Kasumi-1 (cell line): ENCODE data around the gene PRLR.
"Not testable (repeated sequence)": the region's sequence is repeated elsewhere in the genome, so short reads cannot be mapped to it uniquely, and the experiment has no call there.

Experiments
- DNase-seq, 2 experiments: peaks; one replicate each; lab custom pipeline; 2025; lab: John Stamatoyannopoulos, UW

PRLR gene

DNA sequence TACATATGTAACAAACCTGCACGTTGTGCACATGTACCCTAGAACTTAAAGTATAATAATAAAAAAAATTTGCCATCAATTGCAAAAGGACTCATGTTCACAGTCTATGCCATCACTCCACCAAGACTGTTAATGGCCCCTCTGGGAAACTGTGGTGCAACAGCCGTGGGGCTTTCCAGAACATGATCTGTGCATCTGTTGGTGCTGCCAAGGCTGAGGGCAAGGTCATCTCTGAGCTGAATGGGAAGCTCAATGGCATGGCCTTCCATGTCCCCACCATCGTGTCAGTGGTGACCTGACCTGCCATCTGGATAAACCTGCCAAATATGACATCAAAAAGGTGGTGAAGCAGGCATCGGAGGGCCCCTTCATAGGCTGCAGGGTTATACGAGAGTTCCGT is 149.2 kb downstream of the PRLR start:
- no peak for DNase-seq

DNA sequence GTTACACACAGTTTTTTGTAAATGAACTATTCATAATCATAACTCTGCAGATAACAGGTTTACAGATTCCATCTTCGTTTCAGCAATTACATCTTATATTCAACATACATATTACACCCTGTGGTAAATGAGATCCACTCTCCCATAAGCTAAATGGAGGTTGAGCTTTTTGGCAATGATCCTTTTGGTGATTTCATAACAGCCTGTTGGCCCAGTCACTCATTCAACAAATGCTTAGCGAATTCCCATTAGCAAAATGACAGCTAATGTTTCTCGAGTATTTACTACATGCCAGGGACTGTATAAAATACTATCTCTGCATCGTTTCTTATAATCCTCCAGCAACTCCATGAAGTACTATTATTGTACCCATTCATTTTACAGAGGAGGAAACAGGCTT is 157.1 kb downstream of the PRLR start:
- no peak for DNase-seq

DNA sequence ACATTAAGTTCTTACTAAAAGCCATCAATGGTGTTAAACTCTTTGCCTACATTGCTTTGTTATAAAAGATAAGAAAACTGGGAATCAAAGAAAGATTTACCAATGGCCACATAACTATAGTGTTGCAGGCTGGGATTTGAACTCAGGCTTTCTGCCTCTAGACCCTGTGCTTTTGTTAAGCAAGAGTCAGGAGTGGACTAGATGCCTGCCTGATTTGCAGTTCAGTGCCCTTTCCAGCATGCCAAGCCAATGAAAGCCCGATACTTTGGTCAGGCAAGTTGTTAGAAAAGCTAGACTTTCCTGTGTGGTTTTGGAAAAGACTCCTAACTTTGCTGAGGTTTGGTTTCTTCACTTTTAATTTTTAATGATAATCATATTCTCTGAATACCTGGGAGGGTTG is 161.1 kb downstream of the PRLR start:
- no peak for DNase-seq

DNA sequence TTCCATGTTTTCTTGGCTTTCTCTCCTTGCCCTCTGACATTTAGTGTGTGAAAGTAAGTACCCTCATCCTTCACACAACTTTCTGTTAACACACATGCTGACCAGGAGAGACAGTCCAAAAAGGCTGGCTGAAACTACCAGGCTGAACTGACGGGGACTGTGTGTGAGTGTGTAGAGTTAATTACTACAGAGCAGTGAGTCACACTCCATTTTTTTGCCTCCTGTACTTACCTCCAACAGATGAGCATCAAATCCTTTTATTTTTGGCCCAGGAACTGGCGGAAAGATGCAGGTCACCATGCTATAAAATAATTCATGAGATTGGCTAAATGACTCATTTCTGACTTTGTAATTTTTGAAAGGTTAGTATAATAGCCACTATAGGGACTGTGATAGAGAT is 162.3 kb downstream of the PRLR start:
- no peak for DNase-seq

DNA sequence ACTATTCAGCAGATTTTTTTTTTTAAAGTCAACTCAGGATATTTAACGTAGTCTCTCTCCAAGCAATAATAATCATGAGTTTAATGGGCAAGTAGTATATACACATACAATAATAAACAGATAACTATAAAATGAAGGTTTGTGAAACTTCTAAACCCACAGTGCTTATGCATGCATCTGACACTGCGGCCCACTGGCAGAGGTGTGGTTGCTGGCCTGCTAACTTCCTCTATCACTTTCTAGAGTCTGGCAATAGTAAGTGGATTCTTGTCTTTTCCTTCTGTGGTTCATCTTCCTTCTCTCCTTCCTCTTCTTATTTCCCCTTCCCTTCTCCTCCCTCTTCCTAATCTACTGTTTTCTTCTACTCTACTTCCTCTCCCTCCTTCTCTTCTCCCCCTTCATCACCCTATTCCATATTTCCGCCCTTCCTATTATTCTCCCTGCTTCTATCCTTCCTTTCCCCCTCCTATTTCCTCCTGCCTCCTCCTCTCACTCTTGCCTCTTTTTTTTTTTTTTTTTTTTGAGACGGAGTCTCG is 164.0 kb downstream of the PRLR start:
- peak; percentile 40 to 43 for DNase-seq

DNA sequence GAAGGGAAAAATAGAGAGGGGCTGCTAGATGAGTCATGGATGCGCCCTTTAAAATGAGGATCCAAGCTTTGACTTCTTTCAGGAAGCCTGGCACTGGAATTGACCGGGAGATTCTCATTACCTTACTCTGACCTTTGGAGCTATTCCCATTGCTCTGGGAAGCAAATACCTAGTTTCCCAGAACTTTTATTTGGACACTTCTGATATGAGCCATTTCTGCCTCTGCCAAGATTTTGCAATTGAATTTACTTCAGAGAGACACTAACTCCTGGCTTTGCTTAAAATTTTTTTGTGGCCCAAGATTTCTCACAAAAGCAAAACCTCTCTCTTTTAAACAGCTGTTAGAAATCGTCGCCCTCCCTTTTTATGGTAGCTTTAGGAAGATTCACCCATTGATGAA is 166.9 kb downstream of the PRLR start:
- no peak for DNase-seq

DNA sequence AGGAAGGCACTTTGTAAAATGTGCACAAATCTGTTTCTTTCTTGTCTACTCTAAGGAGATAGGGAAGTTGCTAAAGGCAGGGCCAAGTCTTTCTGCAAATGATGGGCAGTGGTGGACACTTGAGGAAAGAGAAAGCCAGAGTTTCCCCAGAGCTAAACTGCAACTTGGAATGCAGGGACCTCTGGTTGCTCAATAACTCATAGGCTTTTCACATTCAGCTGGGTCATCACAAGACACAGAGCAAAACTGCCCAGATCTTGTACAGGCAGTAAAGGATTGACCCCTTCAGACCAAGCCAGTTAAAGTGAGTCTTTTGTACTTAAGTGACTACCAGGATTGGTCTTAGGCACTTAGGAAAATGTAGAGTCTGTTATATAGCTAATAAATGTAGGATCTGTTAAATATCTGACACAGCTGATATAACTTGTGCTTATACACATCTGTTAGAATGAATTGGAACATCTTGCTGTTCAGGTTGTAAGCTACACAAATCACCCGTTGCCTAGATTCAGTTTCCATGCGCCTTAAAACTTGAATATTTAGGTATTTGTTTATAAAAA is 169.0 kb downstream of the PRLR start:
- DNase-seq, result no peak

DNA sequence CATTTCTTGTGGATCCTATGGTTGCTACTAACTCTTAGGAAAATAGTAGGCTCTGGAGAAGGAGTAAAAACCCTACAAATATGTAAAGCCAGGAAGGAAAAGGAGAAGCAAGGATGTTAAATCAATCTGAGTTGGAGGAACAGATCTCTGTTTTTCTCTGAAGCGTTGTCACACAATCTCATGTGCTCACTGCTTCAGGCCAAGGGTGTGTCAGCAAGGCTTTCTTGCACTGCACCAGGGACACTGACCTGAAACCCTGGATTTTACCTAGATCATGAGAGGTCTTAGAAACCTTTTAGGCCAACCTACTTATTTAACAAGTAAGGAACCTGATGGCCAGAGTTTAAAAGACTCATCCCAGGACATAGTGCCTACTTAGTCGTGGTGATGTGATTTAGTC is 170.1 kb downstream of the PRLR start:
- no peak for DNase-seq

DNA sequence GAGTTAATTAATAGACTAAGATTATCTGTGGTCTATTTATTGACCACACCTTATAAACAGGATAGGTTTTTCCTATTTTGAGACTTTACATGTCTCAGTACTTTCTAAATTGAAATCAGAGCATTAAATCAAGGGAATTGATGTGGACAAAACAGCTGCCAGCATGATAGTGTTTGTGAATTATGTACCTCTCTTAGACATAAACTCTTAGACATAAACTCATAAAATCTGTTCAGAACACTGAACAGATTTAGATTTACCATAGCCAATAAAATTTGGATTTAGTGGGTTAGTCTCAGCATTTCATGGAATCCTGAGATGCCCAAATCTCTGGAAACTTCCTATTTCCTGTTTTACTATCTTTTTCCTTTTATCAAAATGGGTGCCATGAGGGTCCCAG is 171.0 kb downstream of the PRLR start:
- DNase-seq, result no peak

DNA sequence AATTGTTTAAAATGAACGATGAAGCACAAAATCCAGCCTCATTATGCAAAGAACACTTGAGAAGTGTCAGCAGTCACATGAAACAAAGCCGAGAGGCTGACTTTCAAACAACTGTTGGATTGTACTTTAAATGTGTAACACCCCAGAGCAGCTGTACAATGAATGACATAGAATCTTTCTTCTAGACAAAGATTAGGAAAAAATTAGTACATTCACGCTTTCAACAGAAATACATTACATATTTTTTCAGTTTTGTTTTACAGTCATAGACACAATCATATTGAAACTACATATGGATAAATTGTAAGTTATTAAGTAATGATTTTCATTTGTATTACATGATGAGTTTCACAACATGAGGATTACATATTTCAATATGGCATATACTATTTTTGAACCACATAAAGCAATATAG is 171.9 kb downstream of the PRLR start:
- no peak for DNase-seq

DNA sequence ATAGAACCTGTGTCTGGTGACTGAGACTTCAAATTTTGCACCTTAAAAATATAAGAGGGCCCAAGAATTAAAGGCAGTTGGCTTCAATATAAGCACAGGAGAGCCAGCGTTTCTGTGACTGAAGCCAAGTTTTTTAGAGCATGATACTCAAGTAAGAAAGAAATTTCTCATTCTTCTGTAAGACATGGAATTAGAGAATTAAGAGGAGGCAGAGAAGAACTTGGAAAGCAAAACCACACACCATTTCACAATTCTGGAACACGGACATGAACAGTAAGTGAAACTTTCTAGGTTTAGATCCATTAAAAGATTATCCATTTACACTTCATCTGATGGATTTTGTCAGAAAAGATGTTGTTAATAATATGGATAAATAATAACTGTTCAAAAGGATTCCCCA is 173.6 kb downstream of the PRLR start:
- no peak for DNase-seq

DNA sequence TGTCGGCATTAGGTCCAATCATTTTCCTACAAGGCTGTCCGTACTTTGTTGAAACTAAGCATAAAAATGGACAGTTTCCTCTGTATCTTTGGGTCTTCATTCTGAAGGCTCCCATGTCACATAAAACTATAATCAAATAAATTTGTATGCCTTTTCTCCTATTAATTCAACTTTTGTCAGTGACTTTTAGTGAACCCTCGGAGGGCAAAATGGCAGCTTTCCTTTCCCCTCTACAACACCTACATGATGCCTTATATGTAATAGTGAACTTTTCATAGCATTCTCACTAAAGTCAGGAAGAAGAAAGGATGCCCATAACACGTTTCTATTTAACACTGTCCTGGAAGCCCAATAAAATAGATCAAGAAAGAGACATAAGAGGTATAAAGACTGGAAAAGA is 177.4 kb downstream of the PRLR start:
- DNase-seq, result no peak

DNA sequence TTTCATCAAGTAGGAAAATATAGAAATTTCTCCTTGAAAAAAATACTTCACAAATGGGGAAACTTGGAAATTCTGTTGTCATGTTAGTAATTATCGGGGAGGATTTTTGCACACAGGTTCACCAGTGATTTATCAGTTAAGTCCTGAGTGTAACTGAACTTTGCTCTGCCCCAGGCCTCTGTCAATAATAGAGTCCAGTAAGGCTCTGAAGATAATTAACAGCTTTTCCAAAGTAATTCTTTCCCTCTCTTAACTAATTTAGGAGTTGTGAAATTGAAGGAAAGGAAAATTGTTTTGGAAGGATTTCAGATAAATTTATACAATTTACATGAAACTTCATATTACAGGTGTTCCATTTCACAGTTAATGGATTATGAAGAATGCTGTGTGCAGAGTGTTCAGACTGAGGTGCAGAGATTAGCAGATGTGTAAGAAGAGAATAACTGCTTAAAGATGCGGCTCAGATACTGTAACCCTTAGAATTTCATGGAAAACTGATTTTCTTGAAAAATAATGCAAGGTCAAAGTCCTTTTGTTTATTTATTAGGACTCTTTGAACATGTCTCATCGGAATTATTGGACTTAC is 179.7 kb downstream of the PRLR start:
- DNase-seq, result no peak

DNA sequence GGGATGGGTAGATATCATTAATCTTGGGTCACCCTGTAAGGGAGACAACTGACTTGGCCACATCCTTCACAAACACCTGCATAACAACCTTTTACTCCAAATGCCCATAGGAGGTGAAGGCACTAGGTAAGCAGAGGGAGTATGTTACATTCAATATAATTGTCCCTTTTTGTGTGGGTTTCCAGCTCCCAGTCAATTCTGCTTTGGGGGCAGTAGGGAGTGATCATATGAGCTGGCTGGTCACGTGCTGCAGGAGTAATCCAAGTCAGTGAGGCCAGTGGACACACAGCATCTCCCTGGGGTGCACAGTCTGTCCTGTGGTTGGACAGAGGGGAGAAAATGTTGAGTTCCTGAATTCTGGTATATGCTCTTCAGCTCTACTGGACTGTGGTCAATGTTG is 181.4 kb downstream of the PRLR start:
- no peak for DNase-seq

DNA sequence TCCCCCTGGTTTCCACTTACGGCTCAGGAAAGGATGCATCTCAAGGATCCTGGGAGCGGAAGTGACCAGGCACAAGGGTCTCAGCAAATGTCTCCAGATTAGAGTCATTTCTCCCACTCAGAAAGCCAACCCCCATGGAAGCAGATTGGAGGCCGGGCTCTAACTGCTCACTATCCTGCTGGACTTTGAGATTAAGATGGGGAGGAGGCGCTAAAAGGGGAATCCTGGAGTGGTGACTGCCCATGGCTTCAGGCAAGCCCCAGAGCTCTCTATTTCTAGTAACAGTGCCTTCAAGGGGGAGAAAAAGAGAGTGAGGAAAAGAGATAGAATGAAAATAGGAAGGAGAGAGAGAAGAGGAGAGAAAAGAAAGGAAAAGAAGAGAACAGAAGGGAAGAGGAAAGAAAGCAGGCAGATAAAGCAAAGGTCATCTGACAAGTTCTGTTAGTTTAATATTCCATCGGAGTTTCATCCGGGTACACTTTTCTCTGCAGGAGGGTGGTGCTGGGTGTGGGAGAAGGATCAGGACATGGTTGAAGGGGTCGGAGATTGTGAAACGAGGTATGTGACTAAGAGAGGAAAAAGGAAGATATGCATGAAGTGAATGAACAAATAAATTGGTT is 182.4 kb downstream of the PRLR start, which contains the start of gene AGXT2:
TSS of gene AGXT2 (minus strand) at position 165 of the 620 bp plus-strand sequence. CDS start at position 108, 57 bp downstream.
- no peak for DNase-seq

DNA sequence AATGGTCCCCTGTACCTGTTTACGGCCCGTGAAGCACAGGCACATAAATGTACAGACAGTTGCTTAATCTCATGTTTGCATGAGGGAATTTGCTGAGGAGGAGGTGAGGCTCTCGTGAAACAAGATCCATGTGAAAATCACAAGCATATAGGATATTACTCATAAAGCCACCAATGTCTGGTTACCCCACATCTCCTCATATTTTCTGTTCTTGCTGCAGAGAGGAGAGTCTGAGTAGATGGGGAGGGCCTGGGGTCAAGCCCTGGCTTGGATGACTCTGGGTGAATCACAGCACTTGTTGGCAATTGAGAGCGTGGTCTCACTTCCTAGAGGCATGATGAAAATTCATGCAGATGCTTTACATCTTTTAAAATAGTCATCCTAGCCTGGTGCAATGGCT is 183.5 kb downstream of the PRLR start:
- DNase-seq, result no peak

DNA sequence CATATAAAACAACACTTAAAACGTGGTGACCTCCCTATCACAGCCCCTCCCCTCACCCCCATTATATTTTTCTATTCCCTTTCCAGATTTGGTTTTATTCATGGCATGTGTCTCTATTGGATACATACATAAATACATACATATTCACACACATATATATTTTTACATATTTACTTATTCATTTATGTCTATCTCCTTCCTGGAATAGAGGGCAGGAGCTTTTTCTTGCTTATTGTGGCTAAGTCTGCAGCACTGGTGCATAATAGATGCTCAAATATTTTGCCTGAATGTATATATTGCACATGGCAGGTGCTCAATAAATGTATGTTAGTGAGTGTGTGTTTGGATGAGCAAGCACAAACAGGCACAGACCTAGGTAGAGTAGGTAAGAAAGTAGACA is 185.0 kb downstream of the PRLR start:
- no peak for DNase-seq

DNA sequence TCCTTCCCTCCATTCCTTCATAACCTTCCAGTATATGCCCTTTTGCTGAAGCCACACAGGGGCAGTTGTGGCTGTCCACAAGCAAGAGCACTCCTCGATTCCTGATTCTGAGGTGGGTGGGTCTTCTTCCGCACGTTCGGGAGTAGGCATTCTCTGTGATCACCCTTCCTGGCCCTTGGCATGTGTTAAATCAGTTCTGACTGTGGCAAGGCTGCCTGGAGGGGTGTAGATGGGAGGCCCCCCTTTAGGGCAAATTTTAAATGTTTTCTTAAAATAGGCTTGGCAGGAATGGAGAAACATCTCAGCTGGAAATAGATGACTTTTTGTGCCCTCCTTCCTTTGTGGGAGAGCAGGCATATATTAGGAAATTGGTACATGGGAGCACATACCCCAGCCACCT is 185.6 kb downstream of the PRLR start:
- DNase-seq, result no peak

DNA sequence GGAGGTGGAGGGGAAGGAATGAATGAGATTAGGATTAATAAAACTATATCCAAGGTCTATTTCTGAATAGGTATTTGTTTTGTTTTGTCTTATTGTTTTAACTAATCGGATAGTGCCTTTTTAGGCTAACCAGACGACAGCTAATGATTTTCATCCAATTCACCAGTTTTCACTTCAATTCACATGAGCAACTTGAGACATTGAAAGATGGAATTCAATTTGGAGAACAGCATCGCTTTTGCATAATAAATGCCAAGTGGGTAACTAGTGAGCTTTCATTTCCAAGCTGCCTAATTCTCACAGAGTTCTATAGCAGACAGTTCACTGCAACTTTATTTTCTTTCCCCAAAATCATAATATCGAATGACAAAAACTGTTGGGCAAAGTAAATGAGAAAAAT is 187.5 kb downstream of the PRLR start:
- DNase-seq, result no peak

DNA sequence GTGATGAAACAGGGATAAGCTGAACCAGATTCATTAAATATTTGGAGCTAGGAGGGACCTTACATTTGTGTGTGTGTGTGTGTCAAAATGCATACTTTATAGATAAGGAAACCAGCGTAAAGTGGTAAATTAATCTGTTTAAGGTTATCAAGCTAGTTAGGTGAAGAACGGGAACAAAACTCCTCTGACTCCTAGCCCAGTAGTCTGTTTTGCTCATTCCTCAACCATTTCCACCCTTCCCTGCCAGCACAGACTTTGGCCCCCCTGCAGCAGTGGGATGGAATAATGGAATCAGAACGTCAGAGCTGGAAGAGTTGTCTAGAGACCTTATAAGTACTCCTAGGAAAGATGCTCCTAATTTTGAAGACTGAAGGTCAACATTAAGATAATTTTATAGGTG is 189.0 kb downstream of the PRLR start:
- DNase-seq, result no peak

DNA sequence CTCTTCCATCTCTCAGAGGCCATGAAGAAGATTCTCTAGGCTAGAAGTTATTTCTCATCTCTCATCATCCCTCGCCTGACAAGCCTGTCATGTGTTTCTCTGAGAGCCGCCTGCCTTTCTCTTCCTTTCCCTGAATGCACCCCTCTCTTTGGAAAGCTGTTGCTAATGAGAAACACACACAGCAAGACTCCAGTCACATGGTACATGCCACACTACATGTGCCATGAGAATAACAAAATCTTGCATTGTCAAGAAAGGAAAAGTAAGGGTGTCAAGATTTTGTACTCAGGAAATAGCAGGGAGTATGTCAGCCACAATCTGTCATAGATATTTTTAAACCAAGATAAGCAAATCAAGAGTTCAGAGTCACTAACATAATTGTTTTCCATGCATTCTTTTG is 191.4 kb downstream of the PRLR start:
- DNase-seq, result no peak

DNA sequence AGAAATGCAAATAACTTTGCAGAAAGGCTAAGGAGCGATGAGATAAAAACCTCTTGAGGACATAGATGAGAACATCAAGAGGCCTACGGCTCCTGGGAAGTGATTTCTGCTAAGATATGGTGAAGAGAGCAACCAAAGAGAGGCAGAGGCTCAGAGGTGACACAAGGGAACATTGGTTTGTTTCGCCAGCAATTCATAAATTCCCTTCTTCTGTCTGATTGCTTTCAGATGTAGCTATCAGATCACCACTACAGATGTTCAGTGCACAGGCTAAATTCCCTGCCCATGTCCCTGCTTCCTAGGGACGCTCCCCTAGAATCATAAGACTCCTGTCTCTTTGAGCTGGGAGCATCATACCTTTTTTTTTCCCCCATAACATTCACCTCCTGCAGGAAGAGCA is 193.8 kb downstream of the PRLR start:
- no peak for DNase-seq

DNA sequence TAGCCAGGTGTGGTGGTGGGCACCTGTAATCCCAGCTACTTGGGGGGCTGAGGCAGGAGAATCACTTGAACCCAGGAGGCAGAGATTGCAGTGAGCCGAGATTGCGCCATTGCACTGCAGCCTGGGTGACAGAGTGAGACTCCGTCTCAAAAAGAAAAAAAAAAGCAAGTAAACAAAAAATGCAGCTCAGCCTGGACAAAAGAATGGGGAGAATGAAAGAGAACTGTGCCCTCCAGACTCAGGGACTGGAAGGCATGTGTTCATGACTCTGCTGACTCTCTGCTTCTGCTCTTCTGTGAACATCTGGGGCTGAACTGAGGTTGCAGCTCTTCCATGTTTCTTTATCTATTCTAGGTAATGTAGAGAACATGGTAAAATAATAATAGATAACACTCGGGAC is 194.4 kb downstream of the PRLR start:
- DNase-seq, result not testable (repeated sequence)

DNA sequence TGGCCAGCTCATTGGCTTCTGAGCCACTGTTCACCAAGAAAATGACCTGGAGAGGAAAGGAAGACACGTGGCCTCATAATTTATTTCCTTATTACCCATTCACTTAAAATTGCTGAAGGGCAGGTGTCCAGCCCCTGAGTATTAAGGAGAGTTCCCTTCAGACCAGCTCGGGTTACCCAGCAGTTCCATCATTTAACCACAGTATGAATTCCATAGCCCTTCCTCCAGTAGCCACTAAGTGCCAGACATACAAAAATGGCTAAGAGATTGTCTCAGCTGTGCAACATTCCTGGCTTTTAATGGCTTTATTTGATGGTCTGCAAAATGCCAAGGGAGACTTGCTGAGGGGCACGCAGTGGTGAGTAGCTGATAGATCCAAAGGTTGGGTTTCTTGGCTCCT is 195.0 kb downstream of the PRLR start:
- DNase-seq, result no peak
